Large intestine (tissue), 3 donors: ENCODE measurements around the gene RPL37A. TPM values are rescaled to one million over a fixed set of nuclear protein-coding genes. Genes with fewer than 3 reads are reported as not detected.
A peak's percentile ranks its signal among the peaks of the same experiment; 100 is the strongest.

Experiments used
- DNase-seq, 2 donors: peaks; one replicate each; pipeline versions ENCODE4 v3.0.0 to v3.0.0-alpha.2; 2013
- H3K27ac ChIP-seq: one replicate; pipeline ENCODE4 v1.5.1; 2013; ENCODE audit warnings: low read length
- H3K27me3 ChIP-seq: 2 replicates; pipeline ENCODE4 v1.6.1; 2013; ENCODE audit warnings: low read length; ENCODE audit not compliant: control insufficient read depth, insufficient read depth
- H3K36me3 ChIP-seq: 2 replicates; pipeline ENCODE4 v1.6.1; 2013; ENCODE audit warnings: low read length; ENCODE audit not compliant: control insufficient read depth, insufficient read depth
- H3K4me1 ChIP-seq: one replicate; pipeline ENCODE4 v1.6.1; 2013; ENCODE audit warnings: low read length; ENCODE audit not compliant: control insufficient read depth, insufficient read depth
- H3K4me3 ChIP-seq: one replicate; pipeline ENCODE4 v1.5.1; 2013; ENCODE audit warnings: low read length
- H3K9me3 ChIP-seq: one replicate; pipeline ENCODE4 v1.6.1; 2013; ENCODE audit warnings: mild to moderate bottlenecking, low read depth, low read length, moderate library complexity; ENCODE audit not compliant: control insufficient read depth
- WGBS: methylation state at CpG from one replicate; pipeline ENCODE4 v1.1.5; 2013; ENCODE audit warnings: low lambda C conversion rate; ENCODE audit not compliant: insufficient coverage; 5-methylcytosine and 5-hydroxymethylcytosine counted together
- polyA plus RNA-seq: library from polyadenylated mRNA; unstranded; fragments of 120-200 nt; gene quantifications from one replicate; pipeline ENCODE4 v1.2.1, GENCODE V29; 2013

Gene RPL37A
- polyA plus RNA-seq, 1 donor, result 3,791 TPM

DNA sequence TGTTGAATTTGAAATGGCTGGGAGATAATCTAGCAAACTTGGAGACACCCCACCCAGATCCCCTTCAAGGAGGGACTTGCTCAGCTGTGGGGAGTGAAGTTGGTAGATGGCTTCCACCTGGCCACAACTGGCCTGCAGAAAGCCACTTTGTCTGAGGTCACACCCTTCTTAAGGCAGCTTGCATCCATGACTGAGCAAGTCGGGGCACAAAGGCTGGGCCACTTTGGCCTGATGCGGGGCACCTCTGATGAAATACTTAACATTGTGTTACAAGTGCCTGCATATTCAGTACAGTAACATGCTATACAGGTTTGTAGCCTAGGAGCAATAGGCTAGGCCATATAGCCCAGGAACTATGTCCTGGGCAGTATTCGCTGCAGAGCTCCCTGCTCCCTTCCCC, 13.4 kb upstream of the RPL37A start:
- Histone ChIP-seq H3K4me1 (no peaks in the 10 kb centered on the region), H3K27ac (no peak overlapping the region), H3K4me3 (no peak overlapping the region), H3K27me3 (no peaks in the 10 kb centered on the region), H3K9me3 (no peaks in the 10 kb centered on the region), H3K36me3 (peaks cover 14% of the 10 kb centered on the region)
- WGBS, result no CpG with 5 or more reads among the region's 3 CpGs
- DNase-seq, result no peak

DNA sequence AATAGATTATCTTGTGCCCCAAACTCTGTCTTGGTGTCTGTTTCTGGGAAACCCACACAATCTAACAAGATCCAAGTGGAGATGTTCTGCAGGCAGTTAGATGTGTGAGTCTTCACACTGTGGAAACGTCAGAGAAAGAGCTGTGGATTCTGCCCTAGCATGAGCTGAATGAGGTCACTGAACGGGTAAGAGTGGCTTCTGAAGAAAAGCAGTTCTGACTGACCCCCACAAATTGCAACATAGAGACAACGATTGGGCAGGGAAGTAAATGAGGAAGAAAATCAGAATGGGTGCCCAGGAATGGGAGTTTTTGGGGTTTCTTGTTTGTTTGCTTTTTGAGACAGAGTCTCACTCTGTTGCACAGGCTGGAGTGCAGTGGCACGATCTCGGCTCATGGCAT, 12.9 kb upstream of the RPL37A start:
- Histone ChIP-seq H3K27ac (no peak overlapping the region), H3K4me1 (no peaks in the 10 kb centered on the region), H3K27me3 (no peaks in the 10 kb centered on the region), H3K4me3 (no peak overlapping the region), H3K9me3 (no peaks in the 10 kb centered on the region), H3K36me3 (peaks cover 9% of the 10 kb centered on the region)
- DNase-seq, result no peak
- no CpG with 5 or more reads among the region's 5 CpGs for WGBS

DNA sequence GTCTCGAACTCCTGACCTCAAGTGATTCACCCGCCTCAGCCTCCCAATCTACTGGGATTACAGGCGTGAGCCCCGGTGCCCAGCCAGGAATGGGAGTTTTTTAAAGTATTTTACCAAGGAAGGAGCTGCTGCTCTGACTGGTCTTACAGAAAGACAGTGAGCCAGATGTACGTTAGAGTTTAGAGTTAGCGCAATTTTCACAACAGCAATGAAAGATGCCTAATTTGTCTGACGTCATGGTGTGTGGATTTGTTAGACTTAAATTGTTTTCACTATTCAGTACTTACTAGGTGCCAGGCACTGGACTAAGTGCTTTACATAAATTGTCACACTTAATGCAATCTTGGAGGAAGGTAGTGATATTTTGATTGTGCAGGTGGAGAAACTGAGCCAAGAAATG, 12.4 kb upstream of the RPL37A start:
- no peak for DNase-seq
- peaks cover 9% of the 10 kb centered on the region for H3K36me3 ChIP-seq
- H3K27me3 ChIP-seq, result no peaks in the 10 kb centered on the region
- no CpG with 5 or more reads among the region's 7 CpGs for WGBS
- H3K4me1 ChIP-seq, result no peaks in the 10 kb centered on the region
- no peaks in the 10 kb centered on the region for H3K9me3 ChIP-seq
- H3K4me3 ChIP-seq, result no peak overlapping the region
- no peak overlapping the region for H3K27ac ChIP-seq

DNA sequence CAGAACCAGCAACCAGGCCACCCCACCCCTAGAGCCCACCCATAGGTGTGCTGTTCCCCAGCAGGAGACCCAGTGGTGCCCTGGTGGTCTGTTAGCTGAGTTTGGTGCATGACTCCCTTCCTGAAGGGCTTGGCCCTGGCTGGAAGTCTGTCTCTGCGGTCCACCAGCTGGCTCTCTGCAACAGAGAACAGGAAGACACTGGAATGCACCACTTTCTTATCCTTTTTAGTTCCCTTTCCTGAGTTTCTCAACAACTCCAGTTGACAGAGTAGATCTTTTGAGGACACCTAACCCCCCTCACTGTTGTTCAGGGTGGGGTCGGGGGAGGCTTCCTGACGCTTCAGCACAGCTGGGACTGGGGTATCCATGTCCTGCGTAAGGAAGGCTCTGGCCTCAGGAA, 11.9 kb upstream of the RPL37A start:
- no peak for DNase-seq
- no CpG with 5 or more reads among the region's 4 CpGs for WGBS
- Histone ChIP-seq H3K36me3 (peaks cover 9% of the 10 kb centered on the region), H3K4me3 (no peak overlapping the region), H3K9me3 (no peaks in the 10 kb centered on the region), H3K27me3 (no peaks in the 10 kb centered on the region), H3K27ac (no peak overlapping the region), H3K4me1 (no peaks in the 10 kb centered on the region)

DNA sequence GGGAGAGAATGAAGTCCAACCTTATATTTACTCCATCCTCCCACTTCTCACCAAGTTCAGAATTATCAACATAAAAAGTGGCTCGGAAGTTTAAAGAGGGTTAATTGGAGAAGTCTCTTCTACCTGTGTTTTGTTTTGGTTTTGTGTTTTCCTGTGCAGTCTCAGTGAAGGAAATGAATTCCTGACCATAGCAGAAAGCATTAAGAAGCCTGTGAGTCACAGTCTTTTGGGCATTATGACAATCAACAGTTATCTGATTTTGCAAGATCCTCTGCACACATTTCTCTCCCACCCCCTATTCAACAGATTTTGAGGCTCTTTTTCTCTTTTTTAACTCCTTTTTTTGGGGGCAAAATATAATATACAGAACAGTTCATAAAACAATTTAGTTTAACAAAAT, 8.6 kb upstream of the RPL37A start:
- no peak for DNase-seq
- no peak overlapping the region for H3K27ac ChIP-seq
- no peaks in the 10 kb centered on the region for H3K4me1 ChIP-seq
- no peak overlapping the region for H3K4me3 ChIP-seq
- WGBS, result no CpG with 5 or more reads among the region's 1 CpG
- H3K9me3 ChIP-seq, result no peaks in the 10 kb centered on the region
- no peaks in the 10 kb centered on the region for H3K36me3 ChIP-seq
- no peaks in the 10 kb centered on the region for H3K27me3 ChIP-seq

DNA sequence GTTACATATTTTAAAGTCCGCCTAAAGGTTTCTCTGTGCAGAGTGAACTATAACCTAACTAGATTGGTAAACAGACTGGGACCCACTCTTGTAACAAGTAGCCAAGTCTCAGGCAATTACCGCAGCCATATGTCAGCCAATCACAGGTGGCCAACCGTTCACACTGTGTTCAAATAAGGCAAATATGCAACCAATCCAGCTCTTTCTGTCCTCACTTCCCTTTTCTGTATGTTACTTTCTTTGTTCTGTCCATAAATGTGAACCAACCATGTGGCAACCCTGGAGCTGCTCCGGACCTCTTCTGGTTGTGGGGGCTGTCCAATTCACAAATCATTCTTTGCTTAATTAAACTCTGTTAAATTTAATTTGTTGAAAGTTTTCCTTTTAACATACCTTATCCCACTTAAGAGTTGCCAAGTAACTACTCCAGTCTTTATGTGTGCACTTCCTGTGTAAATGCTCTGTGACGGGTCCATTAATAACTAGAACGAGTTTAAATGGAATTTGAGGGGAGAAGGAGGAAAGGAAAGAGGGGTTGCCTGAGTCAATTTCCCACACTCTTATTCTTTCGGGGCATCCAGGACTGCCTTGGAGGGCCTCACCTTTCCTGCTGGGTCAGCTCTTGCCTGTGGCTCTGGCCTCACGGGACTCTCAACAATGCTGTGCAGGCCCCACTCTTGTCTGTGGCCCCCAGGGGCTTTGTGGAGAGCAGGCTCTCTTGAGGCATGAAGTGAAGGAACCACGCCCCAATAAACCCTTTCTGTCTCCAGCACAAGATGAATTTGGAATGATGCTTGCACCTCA, 6.6 kb upstream of the RPL37A start:
- Histone ChIP-seq H3K4me1 (no peaks in the 10 kb centered on the region), H3K4me3 (no peak overlapping the region), H3K27ac (no peak overlapping the region), H3K36me3 (no peaks in the 10 kb centered on the region), H3K9me3 (no peaks in the 10 kb centered on the region), H3K27me3 (no peaks in the 10 kb centered on the region)
- DNase-seq, result no peak
- WGBS, result no CpG with 5 or more reads among the region's 9 CpGs

DNA sequence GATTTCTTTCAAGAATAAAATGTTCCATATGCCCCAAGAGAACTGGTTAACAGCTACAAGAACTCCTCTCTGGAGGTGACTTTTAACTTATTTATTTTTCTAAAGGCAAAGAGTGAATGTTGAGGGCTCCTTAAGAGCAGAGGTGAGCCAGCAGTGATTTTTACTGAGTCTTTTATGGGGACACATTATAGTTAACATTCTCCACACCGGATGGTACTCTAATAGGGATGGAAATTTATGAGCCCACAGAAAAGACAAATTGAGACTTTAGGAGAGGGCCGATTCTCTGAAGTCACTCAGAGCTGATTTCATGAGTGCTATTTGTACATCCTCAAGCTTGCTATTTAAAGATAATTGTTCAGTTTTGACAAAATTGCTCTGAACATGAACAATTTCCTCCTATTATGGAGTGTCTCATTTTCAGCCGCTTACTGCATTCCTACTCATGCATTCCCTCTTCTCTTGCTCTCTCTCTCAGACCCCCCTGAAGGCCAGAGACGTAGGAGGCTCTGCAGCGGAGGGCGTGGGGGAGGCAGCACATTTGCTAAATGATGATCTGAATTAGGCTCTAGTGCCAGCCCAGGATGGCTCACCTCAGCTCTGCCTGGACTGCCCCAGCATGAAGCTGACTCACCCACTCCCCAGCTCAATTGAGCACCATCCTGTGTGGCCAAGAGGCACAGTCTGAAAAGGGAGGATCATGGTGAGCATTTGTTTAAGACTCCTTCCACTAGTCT, 5.9 kb upstream of the RPL37A start:
- Histone ChIP-seq H3K27me3 (no peaks in the 10 kb centered on the region), H3K36me3 (no peaks in the 10 kb centered on the region), H3K27ac (no peak overlapping the region), H3K4me1 (peaks cover 2% of the 10 kb centered on the region), H3K4me3 (no peak overlapping the region), H3K9me3 (no peaks in the 10 kb centered on the region)
- 80% methylated on average over 1 of the region's 6 CpGs for WGBS
- DNase-seq, result no peak

DNA sequence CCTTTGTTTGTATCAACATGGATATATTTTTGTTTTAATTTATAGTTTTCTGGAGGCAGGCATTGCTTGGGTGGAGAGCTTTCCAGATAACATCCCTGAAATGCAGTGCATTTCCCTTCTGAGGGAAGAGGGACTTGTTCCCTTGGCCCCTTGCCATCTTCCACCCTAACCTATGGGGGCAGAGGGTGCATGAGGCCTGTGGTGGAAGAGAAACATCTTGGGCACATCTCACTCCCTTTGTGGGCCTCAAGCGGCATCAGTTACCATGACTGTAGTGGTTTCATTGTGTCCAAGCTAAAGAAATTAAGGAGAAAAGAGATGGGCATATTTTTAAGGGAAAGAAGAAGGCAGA, 5.3 kb upstream of the RPL37A start:
- Histone ChIP-seq H3K27ac (no peak overlapping the region), H3K4me3 (no peak overlapping the region), H3K27me3 (no peaks in the 10 kb centered on the region), H3K4me1 (peaks cover 6% of the 10 kb centered on the region), H3K36me3 (no peaks in the 10 kb centered on the region), H3K9me3 (no peaks in the 10 kb centered on the region)
- no CpG with 5 or more reads among the region's 1 CpG for WGBS
- no peak for DNase-seq

DNA sequence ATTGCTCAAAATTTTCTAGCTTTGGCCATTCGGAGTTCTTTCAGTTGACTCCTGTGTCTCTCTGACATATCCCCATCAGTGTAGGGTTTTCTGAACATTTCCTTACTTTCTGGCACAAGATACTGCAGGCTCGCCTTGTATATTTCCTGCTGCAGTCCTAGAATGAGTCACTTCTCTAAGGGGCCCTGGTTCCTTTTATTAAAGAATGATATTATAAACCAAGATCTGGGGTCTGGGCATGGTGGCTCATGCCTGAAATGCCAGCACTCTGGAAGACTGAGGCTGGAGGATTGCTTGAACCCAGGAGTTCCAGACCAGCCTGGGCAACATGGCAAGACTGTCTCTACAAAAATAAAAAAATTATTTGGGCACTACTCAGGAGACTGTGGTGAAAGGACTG, 3.0 kb upstream of the RPL37A start:
- no peak for DNase-seq
- H3K9me3 ChIP-seq, result no peaks in the 10 kb centered on the region
- peaks cover 11% of the 10 kb centered on the region for H3K36me3 ChIP-seq
- no peak overlapping the region for H3K27ac ChIP-seq
- no peak overlapping the region for H3K4me3 ChIP-seq
- H3K27me3 ChIP-seq, result no peaks in the 10 kb centered on the region
- peaks cover 7% of the 10 kb centered on the region for H3K4me1 ChIP-seq
- WGBS, result no CpG with 5 or more reads among the region's 2 CpGs

DNA sequence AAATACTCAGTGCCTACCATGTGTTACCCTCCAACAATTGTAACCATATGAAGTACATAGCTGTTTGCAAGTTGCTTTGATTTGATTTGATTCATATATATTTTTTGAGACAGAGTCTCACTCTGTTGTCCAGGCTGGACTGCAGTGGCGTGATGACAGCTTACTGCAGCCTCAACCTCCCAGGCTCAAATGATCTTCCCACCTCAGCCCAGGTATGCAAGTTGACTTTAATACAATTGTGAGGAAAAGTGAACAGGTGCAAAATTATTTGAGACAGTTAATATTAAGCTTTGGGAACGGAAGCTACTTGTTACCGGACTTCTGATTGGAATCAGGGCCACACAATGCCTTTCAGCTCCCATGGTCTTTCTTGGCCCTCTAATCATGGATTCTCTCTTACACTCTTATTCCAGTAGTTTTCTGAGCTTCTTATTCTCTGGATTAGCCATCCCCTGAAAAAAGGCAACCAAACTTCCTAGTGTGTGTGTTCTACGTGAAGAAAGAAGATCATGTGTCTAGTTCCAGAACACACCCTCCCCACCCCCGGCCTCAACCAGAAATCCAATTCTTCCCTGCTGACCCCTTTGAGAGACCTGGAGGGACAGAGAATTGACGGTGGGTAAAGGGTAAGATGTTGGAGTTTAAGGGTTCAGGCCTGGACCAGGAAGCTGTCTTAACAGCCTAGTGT, 1.1 kb upstream of the RPL37A start:
- H3K4me3 ChIP-seq, result peak overlapping the region; percentile 81
- no peaks in the 10 kb centered on the region for H3K9me3 ChIP-seq
- peaks cover 9% of the 10 kb centered on the region for H3K4me1 ChIP-seq
- H3K27ac ChIP-seq, result peak overlapping the region; percentile 85
- no peaks in the 10 kb centered on the region for H3K27me3 ChIP-seq
- no peak for DNase-seq
- peaks cover 26% of the 10 kb centered on the region for H3K36me3 ChIP-seq
- no CpG with 5 or more reads among the region's 6 CpGs for WGBS
